Articular chondrocyte of knee joint (primary cell): ENCODE data around the gene KDM4E. TPM values are rescaled to one million over a fixed set of nuclear protein-coding genes. Genes with fewer than 3 reads are reported as not detected.

Source experiments
- total RNA-seq: library from RNA; depleted of rRNA; stranded (reverse); fragments of >200 nt; gene quantifications from 2 replicates; pipeline ENCODE4 v1.2.3, GENCODE V29; 2012

The KDM4E gene
- total RNA-seq = not detected in 2 replicates

DNA sequence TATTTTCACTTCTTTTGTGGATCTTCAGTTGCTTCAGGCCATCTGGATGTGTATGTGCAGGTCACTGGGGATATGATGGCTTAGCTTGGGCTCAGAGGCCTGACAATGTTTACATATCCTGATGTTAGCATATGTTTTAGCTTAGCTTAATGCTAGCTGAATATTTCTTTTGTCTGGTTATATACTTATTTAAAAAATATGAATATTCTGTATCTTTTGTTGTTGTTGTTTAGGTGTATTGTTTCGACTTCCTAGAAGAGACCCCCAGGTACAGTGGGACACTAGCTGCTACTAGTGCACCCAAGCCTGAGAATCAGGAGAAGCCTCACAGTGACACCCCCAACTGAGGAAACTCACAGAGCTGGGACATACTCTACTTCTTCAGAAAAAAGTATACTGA, at the start of gene KDM4E:
KDM4E (plus strand) TSS at position 301 of the 400 bp plus-strand sequence. CDS start 300 bp downstream, outside the sequence.

DNA sequence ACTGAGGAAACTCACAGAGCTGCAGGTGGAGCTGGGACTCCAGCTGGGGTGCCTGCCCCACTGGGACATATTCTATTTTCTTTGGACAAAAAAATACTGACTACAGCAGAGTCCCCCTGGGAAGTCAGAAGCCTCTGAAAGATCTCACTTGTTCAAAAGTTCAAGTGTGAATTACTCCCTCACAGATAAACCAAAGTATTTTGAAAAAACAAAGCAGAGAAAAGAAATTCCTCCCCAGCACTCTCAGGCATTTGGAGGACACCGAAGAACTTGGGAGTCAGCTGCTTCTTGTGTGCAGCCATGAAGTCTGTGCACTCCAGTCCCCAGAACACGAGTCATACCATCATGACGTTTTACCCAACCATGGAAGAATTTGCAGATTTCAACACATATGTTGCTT, 24.1 kb downstream of the KDM4E start, which contains the start of gene KDM4F:
KDM4F (plus strand) TSS at position 301 of the 400 bp plus-strand sequence.

DNA sequence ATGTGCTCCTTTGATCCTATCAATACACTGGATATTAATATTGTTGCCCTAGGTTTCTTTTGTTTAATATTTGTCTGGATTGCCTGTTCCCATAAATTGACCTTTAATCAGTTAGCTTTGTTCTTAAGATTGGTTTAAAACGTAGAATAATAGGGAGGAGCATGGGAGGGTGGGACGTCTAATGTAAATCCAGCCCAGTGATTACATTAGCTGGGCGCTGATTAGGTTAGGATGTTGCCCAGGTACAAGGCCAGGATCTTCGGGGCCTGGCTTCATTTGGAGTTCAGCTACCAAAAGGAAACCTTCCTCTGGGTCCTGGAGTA, 41.6 kb downstream of the KDM4E start, which contains the start of gene SRSF8:
SRSF8 (plus strand) TSS at position 204 of the 323 bp plus-strand sequence. CDS start 308 bp downstream, outside the sequence.

Other genes with a start within 250 kb of the KDM4E start
- 44.6 and 60.0 TPM in 2 replicates for gene CWC15, start 51.7 kb upstream of the KDM4E start, total RNA-seq
- 1.0 and 1.1 TPM in 2 replicates for gene KDM4D, start 51.5 kb upstream of the KDM4E start, total RNA-seq
- gene KDM4F, start 24.2 kb downstream of the KDM4E start, total RNA-seq = not detected in 2 replicates
- 20.9 and 24.8 TPM in 2 replicates for gene SRSF8, start 41.7 kb downstream of the KDM4E start, total RNA-seq
- gene ENDOD1, start 64.6 kb downstream of the KDM4E start, total RNA-seq = 46.0 and 65.3 TPM in 2 replicates
- 63.8 and 77.9 TPM in 2 replicates for gene SESN3, start 205.9 kb downstream of the KDM4E start, total RNA-seq